Esophagus mucosa (tissue), 1 donor: ENCODE data around the gene USP14. TPM values are rescaled to one million over a fixed set of nuclear protein-coding genes. Genes with fewer than 3 reads are reported as not detected.

Source experiments
- ATAC-seq: fragments of 200-7000 bp; cut with Tn5 transposase; one replicate; pipeline ENCODE4 v1.9.1; 2020
- total RNA-seq: library from RNA; stranded (reverse); gene quantifications from one replicate; pipeline ENCODE4 v1.2.4, GENCODE V29; 2023
- donor health status: DM: yes; HTN: yes; CAD: no.

Gene USP14
- total RNA-seq, 1 donor from 2014 or later: 39.9 TPM

DNA sequence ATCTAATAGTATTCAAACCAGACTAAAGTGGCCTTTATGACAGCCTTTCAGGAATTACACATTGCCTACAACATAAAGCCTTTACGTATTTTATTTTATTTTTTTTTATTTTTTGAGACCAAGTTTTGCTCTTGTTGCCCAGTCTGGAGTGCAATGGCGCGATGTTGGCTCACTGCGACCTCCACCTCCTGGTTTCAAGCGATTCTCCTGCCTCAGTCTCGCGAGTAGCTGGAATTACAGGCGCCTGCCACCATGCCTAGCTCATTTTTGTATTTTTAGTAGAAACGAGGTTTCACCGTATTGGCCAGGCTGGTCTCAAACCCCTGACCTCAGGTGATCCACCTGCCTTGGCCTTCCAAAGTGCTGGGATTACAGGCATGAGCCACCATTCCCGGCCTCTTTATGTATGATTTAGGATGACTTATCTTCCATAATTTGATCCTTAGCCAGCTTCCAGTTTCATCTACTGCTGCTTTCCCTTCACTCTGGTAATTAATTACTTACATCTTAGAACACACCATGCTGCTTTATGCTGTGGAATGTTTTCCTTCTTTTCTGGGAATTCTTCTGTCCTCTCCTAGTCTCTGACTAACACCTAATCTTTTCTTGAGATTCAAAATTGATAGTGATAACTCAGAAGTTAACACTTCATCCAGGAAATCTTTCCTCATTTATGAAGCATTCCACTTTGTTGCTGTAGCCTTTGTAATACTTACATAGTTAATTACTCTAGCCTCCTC lies 2.6 kb downstream of the USP14 start:
- no peak for ATAC-seq

DNA sequence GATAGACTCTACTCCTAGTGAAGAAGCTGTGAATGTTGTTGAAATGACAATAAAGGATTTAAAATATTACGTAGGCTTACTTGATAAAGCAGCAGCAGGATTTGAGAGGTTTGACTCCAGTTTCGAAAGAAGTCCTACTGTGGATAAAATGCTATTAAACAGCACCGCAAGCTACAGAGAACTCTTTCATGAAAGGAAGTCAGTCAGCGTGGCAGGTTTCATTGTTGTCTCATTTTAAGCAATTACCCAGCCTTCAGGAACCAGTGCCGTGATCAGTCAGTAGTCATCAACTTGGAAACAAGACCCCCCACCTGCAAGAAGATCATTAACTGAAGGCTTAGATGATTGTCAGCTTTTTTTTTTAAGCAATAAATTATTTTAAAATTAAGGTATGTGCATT lies 14.0 kb downstream of the USP14 start:
- no peak for ATAC-seq

- no peak for ATAC-seq
Measured at GRCh38 chr18:179499-179898, 21.1 kb downstream of the USP14 start.

DNA sequence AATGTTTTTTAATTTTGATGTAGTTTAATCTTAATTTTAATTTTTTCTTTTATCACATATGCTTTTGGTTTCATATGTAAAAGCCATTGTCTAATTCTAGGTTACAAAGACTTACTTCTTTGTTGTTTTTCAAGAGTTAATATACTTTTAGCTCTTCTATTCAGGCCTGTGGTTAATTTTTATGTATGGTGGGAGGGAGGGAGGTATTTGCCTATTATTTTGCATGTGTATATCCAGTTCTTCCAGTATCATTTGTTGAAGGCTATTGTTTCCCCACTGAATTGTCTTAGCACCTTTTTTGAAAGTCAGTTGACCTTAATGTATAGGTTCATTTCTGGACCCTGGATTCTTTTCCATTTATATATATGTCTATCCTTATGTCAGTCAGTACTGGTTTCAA lies 23.4 kb downstream of the USP14 start:
- no peak for ATAC-seq

- no peak for ATAC-seq
Measured at GRCh38 chr18:183769-184168, 25.4 kb downstream of the USP14 start.

GRCh38 chr18:189254-189653 lies 30.9 kb downstream of the USP14 start:
- no peak for ATAC-seq

DNA sequence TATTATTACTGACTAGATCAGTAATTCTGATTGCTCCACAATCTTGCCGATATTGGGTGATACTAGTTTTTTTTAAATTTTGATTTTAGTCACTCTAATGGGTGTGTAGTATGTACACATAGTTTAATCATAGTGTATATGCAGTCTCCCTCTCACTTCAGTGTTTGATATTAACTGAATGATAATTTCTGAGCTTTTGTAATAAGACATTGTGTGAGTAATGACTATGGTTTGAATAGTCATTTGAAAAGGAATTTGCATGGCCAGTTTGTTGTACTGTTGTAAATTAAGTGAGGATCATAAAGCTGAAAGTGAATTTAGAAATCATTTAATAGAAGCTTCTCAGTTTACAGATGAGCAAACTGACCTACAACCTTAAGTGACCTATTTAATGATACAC lies 33.4 kb downstream of the USP14 start:
- ATAC-seq: no peak

DNA sequence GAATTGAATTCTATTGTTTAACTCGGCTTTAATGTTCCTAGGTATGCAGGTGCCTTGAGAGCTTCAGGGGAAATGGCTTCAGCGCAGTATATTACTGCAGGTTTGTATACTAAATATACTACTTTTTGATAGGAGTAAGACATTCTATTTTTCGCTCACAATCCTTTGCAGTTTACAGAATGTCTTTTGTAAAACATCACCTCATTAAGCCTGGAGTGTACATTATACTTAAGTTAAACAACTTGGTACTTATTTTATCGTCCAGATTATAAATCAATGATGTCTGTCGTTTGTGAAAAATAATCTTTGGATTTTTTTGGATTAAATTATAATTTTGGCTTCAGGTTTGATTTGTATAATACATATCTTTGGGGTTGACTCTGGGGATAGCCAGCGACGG lies 34.4 kb downstream of the USP14 start:
- ATAC-seq: no peak

DNA sequence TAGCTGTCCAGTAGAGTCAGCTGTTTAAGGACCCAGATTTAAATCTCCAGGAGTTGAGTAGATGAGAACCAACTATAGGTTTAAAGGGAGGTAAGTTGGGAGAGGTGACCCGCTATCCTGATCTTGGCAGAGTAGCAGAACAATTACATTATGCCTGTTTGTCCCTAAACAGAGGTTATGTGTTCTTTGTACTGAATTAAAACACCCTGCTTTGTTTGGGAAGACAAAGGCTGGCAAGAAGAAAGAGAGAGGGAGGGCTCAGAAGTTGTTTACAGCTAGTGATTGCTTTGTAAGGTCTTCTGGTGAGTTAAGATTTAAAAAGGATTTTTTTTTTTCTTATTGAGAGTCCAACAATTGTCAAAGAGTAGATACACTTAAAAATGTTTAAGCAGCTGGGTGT lies 37.3 kb downstream of the USP14 start:
- ATAC-seq: no peak

DNA sequence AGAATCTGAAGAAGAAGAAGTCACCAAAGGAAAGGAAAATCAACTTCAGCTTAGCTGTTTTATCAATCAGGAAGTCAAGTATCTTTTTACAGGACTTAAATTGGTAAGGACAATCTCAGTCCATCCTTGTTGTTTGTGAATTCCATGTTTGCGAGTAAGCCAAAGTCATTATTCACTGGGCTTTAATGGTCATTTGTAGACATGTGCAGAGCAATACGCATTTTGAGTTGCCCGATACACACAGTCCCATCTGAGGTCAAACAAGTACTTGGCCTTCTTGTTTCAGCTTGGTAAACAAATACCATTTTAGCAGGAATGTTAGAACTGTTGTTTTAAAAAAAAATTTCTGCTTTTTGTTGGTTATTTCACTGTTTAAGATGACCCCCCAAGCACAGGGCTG lies 40.9 kb downstream of the USP14 start:
- ATAC-seq: no peak

GRCh38 chr18:199768-200167 lies 41.4 kb downstream of the USP14 start:
- no peak for ATAC-seq

DNA sequence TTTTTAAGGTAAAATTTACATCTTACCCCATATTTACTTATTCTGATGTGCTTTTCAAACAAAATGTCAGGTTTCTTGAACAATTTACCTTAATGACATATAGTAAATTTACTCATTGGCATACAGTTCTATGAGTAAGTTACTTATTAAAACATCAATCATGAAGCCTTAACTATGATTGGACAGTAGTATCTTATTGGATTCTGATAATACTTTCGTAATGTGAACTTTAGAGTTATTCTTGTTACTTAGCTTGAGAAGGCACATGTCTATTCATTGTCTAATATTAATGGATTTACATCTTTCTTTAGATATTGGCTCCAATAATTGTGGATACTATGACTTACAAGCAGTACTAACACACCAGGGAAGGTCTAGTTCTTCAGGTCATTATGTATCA lies 51.7 kb downstream of the USP14 start:
- no peak for ATAC-seq

DNA sequence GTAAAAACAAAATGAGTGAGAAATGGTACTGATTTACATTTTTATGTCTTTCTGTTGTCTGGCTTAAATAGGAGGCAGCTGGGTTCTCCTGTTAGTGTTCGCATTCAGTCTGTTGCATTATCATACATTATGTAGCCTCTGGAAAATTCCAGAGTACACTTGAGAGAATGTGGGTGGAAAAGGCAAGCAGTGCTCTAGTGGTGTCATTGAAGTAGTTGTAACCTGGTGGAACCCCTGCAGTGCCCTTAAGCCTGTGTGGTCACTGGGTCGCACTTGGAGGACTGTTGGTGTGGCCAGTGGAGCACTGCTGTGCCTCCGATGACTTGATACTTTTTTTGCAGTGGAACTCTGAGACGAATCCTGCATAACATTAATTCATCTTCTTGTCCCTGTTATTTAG lies 52.4 kb downstream of the USP14 start:
- no peak for ATAC-seq

GRCh38 chr18:211582-211981 lies 53.2 kb downstream of the USP14 start:
- no peak for ATAC-seq

GRCh38 chr18:212780-213179 lies 54.4 kb downstream of the USP14 start:
- no peak for ATAC-seq

GRCh38 chr18:213505-213904 lies 55.1 kb downstream of the USP14 start:
- ATAC-seq: no peak

DNA sequence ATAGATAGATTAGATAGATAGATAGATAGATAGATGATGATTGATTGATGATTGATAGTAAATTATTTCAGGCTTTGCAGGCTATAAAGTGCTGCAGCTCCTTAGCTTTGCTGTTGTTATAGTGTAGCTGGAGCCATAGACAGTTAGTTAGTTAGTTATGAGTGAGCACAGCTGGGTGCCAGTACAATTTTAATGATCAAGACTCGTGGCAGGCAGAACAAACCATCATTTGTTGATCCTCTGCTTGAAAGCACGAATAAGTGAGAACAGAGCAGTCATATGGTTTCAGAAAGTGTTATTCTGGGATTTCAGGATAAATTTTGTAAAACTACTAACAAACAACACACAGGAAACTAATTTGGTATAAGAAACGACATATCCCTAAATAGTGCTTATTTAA lies 55.6 kb downstream of the USP14 start:
- ATAC-seq: no peak

- no peak for ATAC-seq
Measured at GRCh38 chr18:215448-216010, 57.2 kb downstream of the USP14 start.

DNA sequence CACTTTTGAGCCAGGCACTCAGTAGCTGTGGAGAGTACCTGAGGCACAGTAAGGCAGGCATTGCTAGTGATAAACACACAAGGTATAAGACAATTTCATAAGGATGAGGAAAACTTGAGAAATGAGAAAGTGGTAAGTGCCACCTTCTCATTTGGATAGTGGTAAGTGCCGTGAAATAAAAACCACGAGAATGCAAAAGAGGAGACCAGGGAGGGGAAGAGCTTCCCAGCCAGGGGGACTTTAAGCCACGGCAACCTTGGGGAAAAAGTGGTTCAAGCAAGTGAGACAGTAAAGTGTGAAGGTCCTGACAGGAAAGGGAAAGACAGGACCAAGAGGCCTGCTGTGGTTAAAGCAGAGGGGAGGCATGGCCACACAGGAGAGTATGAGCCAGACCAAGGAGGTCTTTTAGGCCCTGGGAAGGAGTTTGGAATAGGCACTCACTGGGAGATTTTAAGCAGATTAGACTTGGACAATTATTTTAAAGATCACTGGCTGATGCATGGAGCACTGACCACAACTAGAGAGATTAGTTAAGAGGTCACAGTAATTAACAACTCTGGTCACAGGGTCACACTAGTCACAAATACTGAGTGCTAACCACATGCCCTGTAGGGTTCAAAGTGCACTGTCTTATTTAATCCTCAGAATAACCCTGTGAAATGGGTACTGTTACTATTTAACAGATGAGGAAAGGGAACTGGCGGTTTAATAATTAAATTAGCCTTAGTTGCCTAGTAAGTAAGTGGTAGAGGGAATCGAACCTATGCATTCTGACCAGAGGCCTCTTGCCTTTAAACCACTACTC lies 59.4 kb downstream of the USP14 start:
- ATAC-seq: no peak

GRCh38 chr18:220708-221107 lies 62.4 kb downstream of the USP14 start:
- no peak for ATAC-seq

DNA sequence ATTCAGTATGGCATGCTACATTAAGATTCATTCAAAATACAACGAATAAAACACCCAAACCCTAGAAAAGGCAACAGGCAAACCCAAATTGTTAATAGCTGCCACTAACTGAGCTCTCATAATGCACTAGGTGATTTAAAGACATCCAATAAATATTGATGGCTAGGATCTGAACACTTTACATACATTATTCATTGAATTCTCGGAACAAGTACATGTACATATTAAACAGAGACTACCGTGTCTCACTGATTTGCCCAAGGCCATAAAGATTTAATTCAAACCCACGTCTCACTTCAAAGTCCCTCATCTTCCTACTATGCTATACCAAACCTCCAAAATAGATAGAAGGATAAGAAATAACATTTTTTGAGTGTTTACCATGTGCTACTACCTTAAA lies 67.4 kb downstream of the USP14 start:
- no peak for ATAC-seq

GRCh38 chr18:227374-227773 lies 69.0 kb downstream of the USP14 start:
- no peak for ATAC-seq

- ATAC-seq: no peak
Measured at GRCh38 chr18:227902-228301, 69.5 kb downstream of the USP14 start.

DNA sequence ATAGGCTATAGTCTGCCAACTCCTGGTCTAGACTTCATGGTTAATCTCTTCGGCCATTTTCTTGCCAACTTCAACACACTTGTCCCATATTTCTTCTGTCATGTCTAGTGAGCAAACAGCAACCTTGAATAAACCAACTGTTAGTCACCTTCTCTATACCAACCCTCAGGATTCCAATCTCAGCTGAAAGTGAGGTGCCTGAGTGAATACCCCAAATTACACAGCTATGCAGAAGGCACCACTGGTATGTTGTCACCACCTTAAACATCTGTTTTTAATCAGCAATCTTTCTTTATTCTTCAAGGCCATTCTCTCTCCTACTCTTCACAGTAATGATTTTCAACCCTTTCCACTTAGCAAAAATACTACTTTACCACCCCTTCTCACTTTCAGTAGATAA lies 70.2 kb downstream of the USP14 start:
- ATAC-seq: no peak
